IMR-90 (cell line): ENCODE results near the gene COL8A1.

Experiments used
- FOS ChIP-seq: fragments of 150-350 bp; IDR thresholded peaks from 2 replicates; pipeline ENCODE4 v1.6.1; 2016; ENCODE audit warnings: low read depth, low read length
- TF ChIP-seq, protein P1 (sequence below): conservative IDR thresholded peaks from 2 replicates; pipeline ENCODE4 v1.5.1; 2012; ENCODE audit warnings: mild to moderate bottlenecking, low read depth, low read length, improper control_type of control experiment

DNA sequence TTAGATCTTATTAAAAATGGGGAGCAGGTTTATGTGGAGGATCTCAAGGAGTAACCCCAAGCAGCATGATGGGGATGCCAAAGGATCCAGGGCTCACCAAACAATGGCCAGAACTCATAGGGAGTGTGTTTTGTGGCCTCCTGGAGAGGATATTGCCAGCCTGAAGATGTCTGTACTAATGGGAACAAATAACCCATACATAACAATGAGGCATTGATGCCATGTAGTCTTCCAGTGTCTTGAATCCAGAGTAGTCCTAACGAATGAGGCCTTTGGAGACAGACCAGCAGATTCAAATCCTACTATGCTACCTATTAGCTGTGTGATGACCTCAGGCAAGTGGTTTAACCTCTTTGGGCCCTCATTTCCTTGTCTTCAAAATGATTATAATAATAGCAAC is 134.3 kb downstream of the COL8A1 start:
- TF ChIP-seq, protein P1, sequence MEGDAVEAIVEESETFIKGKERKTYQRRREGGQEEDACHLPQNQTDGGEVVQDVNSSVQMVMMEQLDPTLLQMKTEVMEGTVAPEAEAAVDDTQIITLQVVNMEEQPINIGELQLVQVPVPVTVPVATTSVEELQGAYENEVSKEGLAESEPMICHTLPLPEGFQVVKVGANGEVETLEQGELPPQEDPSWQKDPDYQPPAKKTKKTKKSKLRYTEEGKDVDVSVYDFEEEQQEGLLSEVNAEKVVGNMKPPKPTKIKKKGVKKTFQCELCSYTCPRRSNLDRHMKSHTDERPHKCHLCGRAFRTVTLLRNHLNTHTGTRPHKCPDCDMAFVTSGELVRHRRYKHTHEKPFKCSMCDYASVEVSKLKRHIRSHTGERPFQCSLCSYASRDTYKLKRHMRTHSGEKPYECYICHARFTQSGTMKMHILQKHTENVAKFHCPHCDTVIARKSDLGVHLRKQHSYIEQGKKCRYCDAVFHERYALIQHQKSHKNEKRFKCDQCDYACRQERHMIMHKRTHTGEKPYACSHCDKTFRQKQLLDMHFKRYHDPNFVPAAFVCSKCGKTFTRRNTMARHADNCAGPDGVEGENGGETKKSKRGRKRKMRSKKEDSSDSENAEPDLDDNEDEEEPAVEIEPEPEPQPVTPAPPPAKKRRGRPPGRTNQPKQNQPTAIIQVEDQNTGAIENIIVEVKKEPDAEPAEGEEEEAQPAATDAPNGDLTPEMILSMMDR: no peak
- TF ChIP-seq FOS: no peak
